ENCODE data around the gene ABTB2.

The ABTB2 gene

DNA sequence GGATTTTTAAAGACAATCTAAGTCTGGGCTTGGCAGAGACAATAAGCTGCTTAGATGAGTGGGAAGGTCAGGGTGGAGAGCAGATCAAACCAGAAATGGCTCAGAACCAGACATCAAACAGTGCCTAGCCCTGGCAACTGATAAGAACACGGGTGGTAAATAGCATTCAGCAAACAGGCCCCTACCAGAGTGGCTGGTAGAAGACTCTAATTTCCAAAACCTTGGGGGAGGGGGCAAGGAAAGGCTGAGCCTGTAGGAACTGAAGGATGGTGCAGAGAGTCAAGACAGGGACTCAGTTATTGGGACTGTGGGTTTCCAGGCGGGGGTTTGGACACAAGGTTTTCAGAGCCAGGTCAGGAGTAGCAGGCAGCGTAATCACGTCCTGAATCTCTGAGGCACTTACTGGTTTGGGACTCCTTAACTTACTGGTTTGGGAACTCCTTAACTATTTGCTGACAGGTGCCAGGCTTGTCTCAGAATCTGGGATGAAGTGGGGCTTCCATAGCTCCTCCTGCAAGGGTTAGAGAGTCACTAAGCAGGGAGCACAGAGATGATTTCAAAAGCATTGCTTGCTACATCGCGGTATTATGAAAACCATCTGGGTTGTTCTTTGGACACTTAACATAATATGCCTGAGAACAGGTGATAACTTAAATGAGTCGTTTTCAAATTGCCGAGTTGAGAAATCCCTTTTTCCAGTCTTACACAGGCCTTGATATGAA lies 5.7 kb upstream of the ABTB2 start:
- in situ Hi-C loops (cut with HindIII; ENCODE audit: low sequenced_read_pairs) = no loop called here

DNA sequence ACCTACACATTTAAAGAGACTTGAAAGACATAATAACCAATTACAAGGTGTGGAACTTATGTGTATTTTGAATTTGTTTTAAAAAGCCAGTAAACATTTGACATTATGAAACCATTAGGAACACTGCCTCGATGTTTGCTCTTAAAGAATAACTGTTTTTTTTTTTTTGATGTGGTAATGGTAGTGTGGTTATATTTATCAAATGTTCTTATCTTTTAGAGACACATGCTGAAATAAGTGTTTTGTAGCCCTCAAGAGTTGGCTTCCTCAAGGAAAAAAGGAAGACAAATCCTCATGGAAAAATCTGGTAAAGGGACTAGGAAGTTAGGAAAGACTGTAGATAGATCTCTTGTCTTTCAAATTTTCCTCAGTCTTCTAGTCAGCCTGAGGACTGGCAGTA lies 2.2 kb upstream of the ABTB2 start:
- in situ Hi-C loops (cut with HindIII; ENCODE audit: low sequenced_read_pairs) = no loop called here

DNA sequence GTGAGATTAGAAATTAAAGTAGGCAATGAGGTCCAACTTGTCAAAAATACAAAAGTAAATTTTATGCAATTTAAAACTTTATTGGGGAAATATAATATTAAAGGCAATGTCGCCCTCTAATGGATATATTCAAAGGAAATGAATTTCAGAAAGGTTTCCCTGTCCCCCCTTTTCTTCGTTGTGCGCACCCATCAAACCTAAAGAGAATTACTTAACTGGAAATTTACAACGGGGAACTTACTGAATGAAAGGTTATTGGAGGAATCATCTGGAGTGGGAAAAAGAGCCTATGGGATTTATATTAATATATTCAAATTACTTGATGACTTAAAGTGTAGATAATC lies 1.7 kb upstream of the ABTB2 start:
- in situ Hi-C loops (cut with HindIII; ENCODE audit: low sequenced_read_pairs) = no loop called here

DNA sequence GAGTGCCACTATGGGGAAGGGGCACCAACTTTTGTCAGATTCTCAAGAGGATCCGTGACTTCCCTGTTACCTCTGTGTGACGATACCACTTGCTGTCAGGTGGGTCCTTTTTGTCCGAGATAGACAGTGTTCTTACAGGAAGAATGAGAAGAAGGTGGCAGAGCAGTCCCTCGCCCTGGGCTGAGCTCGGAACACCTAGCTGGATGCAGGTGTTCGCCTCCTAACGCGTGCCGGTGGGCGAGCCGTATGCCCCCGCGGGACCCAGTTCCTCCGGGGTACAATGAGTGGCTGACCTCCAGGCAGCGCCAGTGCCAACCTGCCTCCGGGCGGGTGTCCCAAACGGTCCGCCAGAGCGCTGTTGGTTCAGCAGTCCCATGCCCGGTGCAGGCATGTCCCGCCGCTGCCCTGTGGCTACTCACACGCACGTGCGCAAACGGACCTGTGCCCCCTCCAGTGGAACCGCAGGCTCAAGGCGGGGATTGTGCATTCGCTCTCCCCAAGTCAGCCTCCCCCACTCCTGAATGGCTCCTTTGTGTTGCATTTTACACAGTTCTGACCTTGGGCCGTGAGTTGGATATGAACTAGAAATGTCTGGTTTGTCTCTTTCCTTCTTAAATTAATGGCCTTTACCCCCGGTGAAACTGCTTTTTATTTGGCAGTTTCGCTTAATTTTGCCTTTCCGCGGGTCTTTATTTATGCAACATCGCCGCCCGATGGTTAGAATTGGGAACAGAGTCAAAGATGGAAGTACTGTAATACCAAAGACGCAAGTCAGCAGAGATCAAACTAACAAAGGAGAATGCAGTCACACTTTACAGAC lies 1.1 kb upstream of the ABTB2 start:
- in situ Hi-C loops (cut with HindIII; ENCODE audit: low sequenced_read_pairs) = no loop called here

DNA sequence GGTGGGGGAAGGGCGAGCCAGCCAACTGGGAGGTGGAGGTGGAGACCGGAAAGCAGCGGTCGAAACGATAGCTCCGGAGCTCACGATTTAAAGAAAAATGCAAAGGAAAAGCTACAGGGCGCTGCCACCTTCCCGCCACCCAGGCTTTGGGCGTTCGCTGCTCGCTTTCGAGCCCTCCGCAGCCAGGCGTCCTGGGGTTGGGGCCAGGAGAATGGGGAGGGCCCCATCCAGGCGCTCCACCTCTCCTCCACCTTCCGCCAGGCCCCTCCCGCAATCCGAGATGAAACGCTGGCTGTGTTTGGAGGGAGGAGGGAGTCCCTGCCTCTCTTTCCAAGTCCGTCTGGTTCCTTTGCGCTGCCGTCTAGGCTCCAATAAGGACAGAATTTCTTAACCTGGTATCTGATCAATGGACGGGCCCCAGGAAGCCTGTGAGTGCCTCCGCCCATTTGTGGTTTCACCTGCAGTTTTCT lies 483 bp upstream of the ABTB2 start:
- in situ Hi-C loops (cut with HindIII; ENCODE audit: low sequenced_read_pairs) = no loop called here

DNA sequence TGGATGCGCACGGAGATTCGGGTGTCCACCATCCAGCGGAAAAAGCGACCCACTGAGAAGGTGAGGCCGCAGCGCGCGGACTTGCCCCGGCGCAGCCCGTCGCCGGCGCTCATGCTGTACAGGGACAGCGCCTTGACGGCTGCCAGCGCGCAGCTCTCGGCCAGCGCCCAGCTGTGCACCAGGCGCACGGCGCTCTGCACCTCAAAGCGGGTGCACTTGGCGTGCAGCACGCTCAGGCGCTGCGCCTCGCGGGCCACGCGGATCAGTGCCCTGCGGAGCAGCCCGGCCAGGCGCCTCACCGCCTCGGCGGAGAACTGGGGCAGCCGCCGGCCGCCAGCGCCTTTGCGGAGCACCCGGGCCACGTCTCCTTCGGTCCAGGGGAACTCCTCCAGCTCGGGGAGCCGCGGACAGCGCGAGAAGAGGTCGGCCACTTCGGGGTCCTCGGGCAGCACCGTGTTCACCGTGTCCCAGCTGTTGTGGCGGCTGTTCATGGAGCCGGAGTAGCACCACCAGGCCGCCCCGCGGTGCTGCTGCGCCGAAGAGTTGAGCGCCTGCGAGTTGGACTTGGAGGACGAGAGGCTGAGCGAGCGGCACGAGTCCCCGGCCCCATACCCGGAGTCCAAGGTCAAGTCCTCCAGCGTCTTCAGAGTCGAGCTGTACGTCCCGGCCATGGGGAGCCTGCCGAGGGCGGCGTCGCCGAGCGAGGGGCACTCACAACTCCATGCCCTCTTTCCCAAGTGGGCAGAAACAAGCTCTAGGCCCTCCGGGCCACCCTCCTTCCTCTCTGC lies 703 bp downstream of the ABTB2 start:
- in situ Hi-C loops (cut with HindIII; ENCODE audit: low sequenced_read_pairs) = no loop called here

DNA sequence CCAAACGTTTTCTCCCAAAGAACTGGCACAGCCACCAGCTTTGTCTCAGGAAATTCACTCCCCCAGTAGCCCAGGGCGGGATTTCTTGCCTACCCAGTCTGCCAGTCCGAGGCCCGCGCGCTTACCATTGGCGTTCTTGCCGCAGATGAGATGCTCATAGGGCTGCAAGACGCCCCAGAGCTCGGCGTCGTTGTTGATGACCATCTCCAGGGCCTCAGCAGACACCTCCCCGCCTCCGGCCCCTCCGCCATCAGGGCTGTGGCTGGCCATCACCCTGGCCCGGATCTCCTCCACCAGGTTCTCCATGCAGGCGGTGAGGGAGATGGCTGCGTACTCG lies 1.3 kb downstream of the ABTB2 start:
- in situ Hi-C loops (cut with HindIII; ENCODE audit: low sequenced_read_pairs) = no loop called here

DNA sequence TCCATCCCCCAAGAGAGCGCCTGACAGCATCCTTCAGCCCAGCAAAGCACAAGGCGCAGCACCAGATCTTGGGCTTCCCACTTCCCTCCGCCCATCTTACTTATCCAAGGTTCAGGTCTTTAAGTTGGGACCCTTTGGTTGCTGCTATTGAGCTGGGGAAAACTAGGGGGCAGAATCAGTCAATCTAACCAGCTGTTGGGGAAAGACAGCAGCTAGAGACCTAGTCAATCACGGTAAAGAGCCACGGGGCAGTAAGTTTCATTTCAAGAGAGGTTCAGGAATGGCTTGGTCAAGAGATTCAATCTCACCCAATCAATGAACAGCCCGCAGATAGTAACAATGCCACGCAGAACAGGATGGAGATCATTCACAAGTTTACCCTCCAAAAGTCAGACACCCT lies 1.7 kb downstream of the ABTB2 start:
- in situ Hi-C loops (cut with HindIII; ENCODE audit: low sequenced_read_pairs) = no loop called here

DNA sequence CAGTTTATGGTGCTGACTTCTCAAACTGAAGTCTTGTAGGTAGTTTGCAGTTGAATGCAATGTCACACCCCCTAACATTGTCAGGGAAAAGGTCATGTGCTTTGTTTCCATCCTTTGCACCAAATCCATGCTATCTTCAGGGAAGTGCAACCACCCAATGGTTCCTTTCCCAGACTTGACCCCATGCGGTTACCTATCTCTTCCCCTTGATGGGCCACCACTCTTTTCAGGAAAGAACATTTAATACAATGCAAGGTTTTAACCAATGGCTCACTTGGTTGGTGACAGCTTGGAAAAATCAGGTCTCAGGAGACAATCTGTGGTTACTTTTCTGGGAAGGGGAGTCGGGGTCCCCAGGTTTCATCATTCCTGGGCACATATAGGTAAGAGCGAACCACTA lies 2.1 kb downstream of the ABTB2 start:
- in situ Hi-C loops (cut with HindIII; ENCODE audit: low sequenced_read_pairs) = no loop called here

DNA sequence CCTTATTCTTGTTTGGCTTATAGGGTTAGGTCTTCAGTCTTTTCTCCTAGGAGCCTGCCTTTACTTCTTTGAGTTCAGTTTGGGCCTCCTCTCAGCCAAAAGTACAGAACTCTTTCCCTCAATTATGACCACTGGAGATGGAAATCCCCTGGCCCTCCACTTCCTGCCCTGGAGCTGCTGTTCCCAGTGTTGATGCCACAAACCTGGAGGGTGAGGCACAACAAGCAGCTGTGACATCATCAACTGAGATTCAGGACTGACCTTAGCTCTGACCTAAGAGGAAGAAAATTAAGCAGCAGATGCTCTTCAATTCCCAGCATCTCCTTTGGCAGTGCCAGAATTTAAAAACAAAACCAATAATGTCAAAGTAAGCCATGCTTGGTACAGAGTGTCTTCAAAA lies 3.0 kb downstream of the ABTB2 start:
- in situ Hi-C loops (cut with HindIII; ENCODE audit: low sequenced_read_pairs) = loop anchor here (5.0 kb wide), 3 partner anchors 37 to 367 kb away; no protein-coding TSS in a partner anchor

DNA sequence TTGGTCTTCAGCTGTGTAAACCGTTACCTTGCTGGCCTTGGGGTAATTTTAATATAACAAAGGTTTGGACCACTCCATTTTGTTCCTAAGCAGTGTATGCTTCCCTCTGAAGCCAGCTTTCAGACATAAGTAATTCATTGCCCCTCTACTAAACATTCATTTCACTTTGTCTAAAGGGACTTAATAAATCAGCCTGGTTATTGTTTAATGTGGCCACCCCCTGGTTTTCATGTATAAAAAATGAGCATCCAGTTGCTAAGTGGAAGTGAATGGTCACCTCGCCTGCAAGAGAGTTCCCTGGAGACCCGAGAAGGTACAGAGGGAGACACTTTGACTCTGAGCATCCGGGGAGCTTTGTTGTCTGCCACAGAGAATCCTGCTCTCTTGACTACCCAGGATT lies 3.9 kb downstream of the ABTB2 start:
- in situ Hi-C loops (cut with HindIII; ENCODE audit: low sequenced_read_pairs) = loop anchor here (5.0 kb wide), 3 partner anchors 37 to 367 kb away; no protein-coding TSS in a partner anchor

DNA sequence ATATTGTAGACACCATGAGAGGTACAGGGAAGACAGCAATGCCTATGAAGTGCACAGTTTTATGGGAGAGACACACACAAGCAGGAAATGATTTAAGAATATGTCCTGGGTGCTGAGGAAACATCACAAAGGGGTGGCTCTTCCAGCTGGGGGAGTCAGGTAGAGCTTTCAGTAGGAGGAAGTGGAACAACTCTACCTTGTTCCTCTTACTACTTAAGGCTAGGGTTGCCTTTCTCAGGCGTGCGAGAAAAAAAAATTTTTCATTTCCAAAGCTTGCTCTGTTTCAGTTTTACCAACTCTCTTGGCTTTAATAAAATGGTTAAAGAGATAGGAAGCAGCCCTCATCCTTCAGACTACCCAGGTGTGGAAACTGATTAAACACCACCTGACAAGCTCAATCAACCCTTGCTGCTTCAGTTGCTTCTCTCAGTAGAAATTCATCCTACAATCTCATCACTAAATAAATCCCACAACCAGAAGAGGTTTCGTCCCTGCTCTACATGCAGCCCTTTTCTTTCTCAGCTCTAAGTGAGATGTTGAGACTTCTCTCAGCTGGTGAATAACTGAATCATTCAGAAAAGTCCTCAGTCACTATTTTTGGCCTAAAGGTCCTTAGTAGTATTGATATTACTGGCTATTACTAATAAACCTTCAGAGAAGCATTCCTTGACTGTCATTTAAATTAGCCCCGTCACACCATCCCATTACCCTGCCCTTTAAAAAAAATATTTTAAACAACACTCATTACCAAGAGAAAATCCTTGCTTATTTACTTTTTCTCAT lies 5.9 kb downstream of the ABTB2 start:
- in situ Hi-C loops (cut with HindIII; ENCODE audit: low sequenced_read_pairs) = loop anchor here (5.0 kb wide), 3 partner anchors 35 to 365 kb away; no protein-coding TSS in a partner anchor

DNA sequence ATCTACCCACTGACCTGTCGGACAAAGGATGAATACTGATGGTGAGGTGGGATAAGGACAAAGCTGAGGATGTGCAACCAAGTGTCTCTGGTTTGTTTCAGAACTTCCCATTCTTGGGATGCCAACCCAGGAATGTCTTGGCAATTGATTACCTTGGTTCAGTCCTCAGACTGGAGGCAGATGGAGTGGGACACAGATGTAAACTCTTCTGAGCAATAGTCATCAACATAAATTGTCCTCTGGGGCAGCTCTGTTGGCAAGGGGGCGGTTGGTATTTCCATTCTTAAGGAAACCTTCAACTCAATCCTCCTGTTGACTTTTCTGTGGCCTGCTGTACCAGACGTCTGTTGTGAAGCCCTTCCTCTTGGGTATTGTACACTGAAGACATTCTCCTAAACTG lies 6.8 kb downstream of the ABTB2 start:
- in situ Hi-C loops (cut with HindIII; ENCODE audit: low sequenced_read_pairs) = loop anchor here (5.0 kb wide), 3 partner anchors 34 to 364 kb away; no protein-coding TSS in a partner anchor

DNA sequence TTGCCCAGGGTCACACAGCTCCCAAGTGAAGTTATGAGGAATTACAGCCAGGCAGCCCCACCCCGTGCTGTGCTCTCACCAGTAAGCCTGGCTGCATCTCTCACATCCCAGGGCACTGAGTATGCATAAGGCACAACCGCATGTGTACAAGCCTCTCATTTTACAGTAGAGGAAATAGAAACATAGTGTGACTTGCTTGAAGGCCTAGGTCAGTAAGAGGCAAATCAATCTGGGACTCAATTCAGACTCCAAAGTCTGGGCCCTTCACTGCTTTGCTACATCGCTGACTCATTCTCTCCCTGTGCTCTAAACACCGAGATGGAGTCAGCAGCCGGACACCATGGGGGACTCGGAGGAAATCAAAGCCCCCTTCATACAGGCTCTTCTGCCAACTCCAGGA lies 7.9 kb downstream of the ABTB2 start:
- in situ Hi-C loops (cut with HindIII; ENCODE audit: low sequenced_read_pairs) = loop anchor here (5.0 kb wide), 3 partner anchors 33 to 363 kb away; no protein-coding TSS in a partner anchor

DNA sequence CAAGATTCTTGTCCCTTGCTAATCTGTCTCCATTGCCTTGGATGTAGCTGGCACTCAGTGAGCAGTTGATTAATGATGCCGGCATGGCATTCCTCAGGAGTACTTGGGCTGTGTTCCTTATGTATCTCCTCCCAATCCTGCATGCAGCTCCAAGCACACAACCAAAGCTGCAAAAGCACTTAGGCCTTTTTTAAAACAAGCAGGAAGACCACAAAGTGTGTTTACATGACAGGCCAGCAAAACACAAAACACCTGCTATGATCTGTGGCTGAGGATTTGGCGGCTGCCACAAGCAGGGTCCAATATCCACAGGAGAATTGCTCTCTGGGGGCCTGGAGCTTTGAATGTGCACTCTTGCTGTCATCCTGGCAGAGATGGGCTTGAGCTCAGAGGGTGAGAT lies 8.9 kb downstream of the ABTB2 start:
- in situ Hi-C loops (cut with HindIII; ENCODE audit: low sequenced_read_pairs) = no loop called here

DNA sequence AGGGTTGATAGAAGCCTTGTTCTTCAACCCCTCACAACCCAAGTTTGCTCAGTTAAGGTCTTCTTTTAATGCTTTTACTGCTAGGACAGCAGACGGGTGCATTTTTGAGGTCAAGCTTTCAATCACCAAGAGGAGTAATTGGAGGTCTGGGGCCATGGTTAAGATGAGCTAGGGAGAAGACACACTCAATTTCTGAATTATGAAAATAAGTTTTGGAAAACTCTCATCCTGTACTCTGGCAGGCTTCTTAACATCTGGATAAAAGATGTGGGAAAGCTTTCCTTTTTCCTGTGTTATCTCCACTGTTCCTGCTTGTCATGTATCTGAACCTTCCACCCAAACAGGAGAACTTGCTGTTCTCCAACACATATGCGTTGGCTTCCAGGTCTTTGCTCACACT lies 9.7 kb downstream of the ABTB2 start:
- in situ Hi-C loops (cut with HindIII; ENCODE audit: low sequenced_read_pairs) = no loop called here

DNA sequence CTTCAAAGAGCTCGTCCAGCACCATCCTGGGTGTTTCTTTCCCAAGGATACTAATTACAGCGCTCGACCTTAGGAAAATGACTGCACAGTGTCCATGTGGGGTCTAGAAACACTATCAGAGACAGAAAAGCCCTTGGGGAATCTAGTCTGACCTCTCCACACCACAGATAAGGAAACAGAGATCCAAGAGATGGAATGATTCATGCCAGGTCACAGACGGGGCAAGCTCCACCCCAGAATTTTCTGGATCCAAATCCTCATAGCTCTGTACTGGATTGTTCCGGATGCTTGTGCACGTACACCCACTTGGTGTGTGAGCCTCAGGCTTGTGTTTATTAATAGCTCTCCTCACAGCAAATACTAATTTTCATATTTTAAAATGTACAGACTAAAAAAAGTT lies 11.3 kb downstream of the ABTB2 start:
- in situ Hi-C loops (cut with HindIII; ENCODE audit: low sequenced_read_pairs) = no loop called here

DNA sequence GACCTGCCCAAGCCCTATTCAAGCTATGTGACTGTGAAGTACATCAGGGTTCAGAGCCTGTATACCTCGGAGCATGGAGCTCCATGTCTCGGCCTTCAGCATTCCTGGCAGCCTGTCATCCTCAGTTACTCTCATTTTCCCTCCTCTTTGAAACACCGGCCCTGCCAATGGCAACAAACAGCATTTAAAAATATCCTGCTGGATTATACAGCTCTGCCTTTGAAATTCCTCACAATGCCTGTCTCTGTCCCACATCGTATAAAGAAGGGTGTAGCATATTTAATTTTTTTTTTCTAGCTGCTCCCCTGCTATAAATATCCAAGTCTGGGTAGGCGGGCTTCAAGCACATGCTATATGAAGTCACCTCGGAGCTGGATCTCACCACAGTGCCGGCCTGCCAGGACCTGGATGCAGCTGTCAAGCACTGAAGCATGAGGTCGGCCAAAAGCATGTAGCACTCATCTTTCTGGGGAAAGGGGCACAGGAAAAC lies 11.8 kb downstream of the ABTB2 start:
- in situ Hi-C loops (cut with HindIII; ENCODE audit: low sequenced_read_pairs) = no loop called here

DNA sequence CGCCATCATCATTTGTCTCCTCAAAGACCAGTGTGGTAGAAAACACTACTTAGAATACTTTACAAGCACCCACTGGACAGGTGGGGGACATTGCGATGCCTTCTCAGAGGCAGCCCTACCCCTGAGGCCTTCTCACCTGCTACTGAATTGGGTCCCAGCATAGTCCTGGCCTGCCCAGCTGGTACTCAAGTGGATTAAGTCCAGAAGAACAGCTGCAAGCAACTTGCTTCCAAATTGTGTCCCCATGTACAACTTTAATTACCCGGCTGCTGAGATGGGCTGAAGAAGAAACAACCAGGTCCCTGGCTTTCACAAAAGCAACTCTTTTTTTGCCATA lies 12.3 kb downstream of the ABTB2 start:
- in situ Hi-C loops (cut with HindIII; ENCODE audit: low sequenced_read_pairs) = no loop called here

DNA sequence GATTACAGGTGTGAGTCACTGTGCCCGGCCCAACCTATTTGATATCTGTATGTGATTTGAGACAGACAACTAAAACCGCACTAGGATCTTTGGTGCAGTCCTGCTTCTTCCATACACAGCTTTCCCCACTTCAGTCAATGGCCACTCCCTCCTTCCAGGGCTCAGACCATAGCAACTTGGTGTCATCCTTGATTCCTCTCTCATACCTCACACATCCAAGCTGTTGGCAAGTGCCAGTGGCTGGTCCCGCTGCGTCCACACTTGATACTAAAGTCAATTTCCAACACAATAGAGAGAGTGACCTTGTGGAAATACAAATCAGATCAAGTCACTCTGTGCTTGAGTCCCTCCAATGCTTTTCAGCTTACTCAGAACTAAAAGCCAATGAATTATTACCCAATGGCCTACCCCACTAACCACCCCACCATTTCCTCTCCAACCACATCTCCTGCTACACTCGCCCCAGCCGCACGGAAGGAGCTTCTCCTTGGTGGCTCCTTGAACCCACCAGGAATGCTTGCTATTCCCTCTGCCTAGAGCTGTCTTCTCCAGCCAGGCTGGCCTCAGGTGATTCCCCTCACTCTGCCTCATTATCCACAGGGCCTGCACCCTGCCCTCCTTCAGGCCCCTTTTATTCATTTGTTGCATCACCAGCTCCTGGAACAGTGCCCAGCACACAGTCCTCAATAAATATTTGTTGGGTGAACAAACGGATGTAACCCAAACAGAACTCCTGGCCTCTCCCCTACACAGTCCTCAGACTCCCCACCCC lies 12.9 kb downstream of the ABTB2 start:
- in situ Hi-C loops (cut with HindIII; ENCODE audit: low sequenced_read_pairs) = no loop called here

All from endothelial cell of hepatic sinusoid (primary cell).